SU-DHL-6 (cell line): ENCODE results near the gene RNF40.

Experiments used
- EZH2phosphoT487 ChIP-seq: fragments of 200-600 bp; sonication (generic), shearing (Covaris generic); conservative IDR thresholded peaks from 2 replicates; pipeline ENCODE4 v1.6.1; 2018; ENCODE audit warnings: mild to moderate bottlenecking, antibody characterized with exemption, low read length, moderate library complexity, mixed read lengths
- TF ChIP-seq, protein P1 (sequence below): fragments of 200-600 bp; sonication (generic); IDR thresholded peaks from one replicate; pipeline ENCODE4 v1.5.1; 2017; ENCODE audit warnings: antibody characterized with exemption, mild to moderate bottlenecking, low read length, moderate library complexity; ENCODE audit not compliant: insufficient read depth, poor library complexity, severe bottlenecking

DNA sequence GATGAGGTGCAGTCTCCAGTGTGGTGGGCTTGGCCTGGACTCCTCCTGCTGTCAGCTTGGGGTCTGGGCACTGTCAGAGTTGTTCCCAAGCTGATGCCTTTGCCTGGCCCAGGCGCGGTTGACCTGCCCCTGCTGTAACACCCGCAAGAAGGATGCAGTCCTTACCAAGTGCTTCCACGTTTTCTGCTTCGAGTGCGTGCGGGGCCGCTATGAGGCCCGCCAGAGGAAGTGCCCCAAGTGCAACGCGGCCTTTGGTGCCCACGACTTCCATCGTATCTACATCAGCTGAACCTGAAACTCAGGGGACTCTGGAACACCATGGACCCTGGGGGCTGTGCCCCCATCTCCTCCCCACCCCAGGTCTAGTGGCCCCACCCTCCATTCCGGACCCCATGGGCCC, 11.7 kb downstream of the RNF40 start:
- TF ChIP-seq, protein P1, sequence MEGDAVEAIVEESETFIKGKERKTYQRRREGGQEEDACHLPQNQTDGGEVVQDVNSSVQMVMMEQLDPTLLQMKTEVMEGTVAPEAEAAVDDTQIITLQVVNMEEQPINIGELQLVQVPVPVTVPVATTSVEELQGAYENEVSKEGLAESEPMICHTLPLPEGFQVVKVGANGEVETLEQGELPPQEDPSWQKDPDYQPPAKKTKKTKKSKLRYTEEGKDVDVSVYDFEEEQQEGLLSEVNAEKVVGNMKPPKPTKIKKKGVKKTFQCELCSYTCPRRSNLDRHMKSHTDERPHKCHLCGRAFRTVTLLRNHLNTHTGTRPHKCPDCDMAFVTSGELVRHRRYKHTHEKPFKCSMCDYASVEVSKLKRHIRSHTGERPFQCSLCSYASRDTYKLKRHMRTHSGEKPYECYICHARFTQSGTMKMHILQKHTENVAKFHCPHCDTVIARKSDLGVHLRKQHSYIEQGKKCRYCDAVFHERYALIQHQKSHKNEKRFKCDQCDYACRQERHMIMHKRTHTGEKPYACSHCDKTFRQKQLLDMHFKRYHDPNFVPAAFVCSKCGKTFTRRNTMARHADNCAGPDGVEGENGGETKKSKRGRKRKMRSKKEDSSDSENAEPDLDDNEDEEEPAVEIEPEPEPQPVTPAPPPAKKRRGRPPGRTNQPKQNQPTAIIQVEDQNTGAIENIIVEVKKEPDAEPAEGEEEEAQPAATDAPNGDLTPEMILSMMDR: no peak
- no peak for TF ChIP-seq EZH2phosphoT487
